K562 treated with DMSO at 1 percent for 12 hours (cell line): ENCODE data around the gene KATNAL1. TPM values are rescaled to one million over a fixed set of nuclear protein-coding genes. Genes with fewer than 3 reads are reported as not detected.

ENCODE experiments used
- total RNA-seq: library from RNA; unstranded; fragments of 300-600 nt; gene quantifications from 2 replicates; pipeline ENCODE4 v1.2.3, GENCODE V29; 2022; ENCODE audit not compliant: insufficient read depth

Gene KATNAL1
- 2.1 and 3.6 TPM in 2 replicates for total RNA-seq

DNA sequence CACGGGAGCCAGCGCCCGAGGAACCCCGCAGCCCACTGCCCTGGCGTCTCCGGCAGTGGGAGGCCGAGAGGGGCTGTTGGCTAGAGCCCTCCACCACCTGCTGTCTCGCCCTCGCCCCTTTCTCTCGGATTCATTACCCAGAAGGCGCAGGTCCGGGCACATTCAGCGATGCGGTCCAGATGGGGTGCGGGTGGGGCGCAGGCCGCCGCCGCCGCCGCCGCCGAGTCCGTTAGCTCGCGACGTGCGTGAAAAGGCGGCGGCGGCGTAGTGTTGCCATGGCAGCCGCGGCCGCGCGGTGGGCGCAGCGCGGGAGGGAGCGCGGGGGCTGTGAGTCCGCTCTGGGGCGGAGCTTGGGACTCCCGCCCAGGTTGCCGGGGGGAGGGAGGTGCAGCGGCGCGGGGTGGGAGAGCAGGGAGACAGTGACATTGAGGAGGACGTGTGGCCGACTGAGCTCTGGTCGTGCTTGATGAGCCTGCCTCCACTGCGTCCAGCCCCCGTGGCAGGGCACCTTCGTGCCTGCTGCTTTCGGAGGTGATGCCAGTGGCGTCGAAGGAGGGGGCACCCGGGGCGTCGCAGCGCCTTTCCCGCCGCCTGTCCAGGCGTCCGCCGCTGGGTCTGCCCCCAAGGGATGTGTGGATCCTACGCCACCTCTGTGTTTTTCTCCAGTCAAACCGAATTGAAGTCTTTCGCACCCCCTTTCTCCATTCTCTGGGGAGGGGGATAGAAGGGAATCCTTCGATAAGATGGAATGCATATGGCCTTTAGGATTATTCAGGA, at the start of gene KATNAL1:
KATNAL1 (minus strand) TSS at position 358 of the 777 bp plus-strand sequence. CDS start 23,774 bp downstream, outside the sequence.

Other genes with a start within 250 kb of the KATNAL1 start
- gene UBE2L5, start 114.9 kb upstream of the KATNAL1 start, total RNA-seq, result not detected in 2 replicates
- 220 and 302 TPM in 2 replicates for gene HMGB1, start 158.4 kb upstream of the KATNAL1 start, total RNA-seq